ENCODE data around the gene FBLN5.

The FBLN5 gene

GRCh38 chr14:91945751-91946621, 1.5 kb downstream of the FBLN5 start:
- DNase-seq (ENCODE audit: low read depth in 3 of 3), result no peak

DNA sequence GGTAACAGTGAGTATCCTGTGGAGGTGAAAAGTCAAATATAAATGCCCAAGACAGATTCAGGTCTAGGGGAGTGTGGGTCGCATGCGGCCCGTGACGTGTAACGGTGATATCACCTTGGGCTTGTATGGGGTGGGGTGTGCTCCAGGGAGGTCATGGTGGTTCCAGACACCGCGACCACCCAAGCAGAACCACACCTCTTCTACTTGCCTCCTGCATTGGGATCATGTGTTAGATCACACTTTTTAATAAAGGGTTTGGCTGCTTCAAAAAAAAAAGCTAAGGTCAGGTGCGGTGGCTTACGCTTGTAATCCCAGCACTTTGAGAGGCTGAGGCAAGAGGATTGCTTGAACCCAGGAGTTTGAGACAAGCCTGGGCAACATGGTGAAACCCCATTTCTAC, 4.5 kb downstream of the FBLN5 start:
- DNase-seq (ENCODE audit: low read depth in 3 of 3), result no peak

DNA sequence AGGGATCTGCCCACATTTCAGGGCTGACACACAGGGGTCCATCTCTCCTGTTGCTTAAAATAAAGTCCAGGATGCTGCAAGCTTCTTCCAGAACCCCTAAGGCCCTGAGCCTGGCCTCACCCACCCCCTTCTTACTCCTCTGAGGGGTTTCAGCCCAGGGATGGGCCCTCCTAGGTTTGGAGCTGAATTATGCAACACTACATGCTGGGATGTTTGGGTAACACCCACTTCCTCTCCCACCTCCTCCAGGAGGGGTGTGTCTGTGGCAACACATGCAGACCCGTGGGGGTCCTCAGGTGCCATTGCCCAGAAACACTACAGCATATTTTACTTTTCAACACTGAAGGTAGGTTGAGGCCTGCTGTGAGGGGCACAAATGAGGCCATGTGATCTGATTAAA, 5.4 kb downstream of the FBLN5 start:
- DNase-seq (ENCODE audit: low read depth in 3 of 3), result no peak

DNA sequence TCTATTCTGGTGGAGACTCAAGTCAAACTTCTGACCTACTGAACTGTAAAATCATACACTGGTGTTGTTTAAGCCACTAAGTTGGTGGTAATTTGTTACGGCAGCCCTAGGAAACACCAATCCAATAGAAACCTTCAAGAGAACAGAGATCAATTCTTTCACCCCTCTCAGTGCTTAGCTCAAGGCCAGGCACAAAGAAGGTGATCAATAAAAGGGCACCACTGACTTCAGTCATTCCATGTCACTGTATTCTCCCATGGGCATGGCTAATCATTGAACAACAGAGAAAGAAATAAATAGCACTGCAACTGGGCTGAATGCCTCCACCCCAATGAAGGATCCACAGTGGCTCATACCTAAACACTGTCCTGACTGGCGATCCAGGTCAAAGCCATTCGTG, 7.3 kb downstream of the FBLN5 start:
- DNase-seq (ENCODE audit: low read depth in 3 of 3), result no peak

GRCh38 chr14:91935586-91935985, 11.9 kb downstream of the FBLN5 start:
- DNase-seq (ENCODE audit: low read depth in 3 of 3), result no peak

GRCh38 chr14:91934554-91935285, 12.8 kb downstream of the FBLN5 start:
- DNase-seq (ENCODE audit: low read depth in 3 of 3), result no peak

- no peak for DNase-seq (ENCODE audit: low read depth in 3 of 3)
Measured at GRCh38 chr14:91931478-91932088, 15.9 kb downstream of the FBLN5 start.

DNA sequence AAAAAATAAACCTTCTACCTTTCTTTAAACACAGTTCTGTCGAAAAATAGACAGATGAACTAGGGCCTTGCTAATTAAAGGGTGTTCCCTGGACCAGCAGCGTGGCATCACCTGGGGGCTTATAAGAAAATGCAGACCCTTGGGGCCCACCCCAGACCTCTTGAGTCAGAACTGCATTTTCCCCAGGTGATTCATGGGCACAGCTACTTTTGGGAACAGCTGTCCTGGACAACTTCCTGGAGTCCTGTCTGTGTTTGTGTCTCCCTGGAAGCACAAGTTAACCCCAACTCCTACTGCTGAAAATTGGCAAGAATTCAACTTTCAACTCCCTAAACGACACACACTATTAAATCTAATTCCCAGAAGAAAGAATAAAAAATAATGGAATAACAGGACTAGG, 17.8 kb downstream of the FBLN5 start:
- DNase-seq (ENCODE audit: low read depth in 3 of 3), result no peak

DNA sequence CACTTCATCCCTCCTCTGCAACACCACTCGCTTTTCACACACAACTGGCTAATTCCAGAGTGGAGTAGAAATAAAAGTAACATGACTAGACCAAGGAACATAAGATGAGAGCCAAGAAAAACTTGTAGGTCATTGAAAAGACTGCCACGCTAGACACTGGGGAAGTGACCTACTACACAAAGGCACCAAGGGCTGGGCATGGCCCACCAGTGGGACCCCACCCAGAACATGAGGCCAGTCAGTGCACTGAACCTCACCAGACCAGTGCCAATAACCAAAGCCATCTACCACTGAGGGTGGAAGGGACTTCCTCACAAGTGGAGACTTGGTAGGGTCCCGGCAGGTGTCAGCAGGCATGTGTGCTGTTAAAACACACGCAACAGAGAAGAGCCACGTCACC, 19.7 kb downstream of the FBLN5 start:
- DNase-seq (ENCODE audit: low read depth in 3 of 3), result no peak

- no peak for DNase-seq (ENCODE audit: low read depth in 3 of 3)
Measured at GRCh38 chr14:91927191-91927590, 20.3 kb downstream of the FBLN5 start.

GRCh38 chr14:91926131-91926890, 21.2 kb downstream of the FBLN5 start:
- no peak for DNase-seq (ENCODE audit: low read depth in 3 of 3)

DNA sequence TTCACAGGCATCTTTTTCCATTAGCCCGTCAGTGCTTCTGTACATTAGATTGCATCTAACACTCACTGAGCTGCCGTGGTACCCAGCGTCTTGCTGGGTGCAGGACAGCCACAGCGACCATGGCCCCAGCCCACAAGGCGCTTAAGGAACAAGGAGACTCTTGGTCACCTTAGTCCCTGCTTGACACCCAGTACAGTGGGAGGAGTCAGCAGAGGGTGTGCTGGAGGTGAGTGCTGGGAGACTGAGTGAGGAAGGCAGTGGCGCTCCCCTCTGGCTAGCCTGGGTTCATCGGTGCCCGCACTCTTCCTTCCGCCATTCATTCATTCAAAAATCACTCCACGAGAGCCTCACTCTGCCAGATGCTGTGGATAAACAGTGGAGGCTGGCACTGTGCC, 21.8 kb downstream of the FBLN5 start:
- no peak for DNase-seq (ENCODE audit: low read depth in 3 of 3)

- no peak for DNase-seq (ENCODE audit: low read depth in 3 of 3)
Measured at GRCh38 chr14:91925001-91925726, 22.3 kb downstream of the FBLN5 start.

DNA sequence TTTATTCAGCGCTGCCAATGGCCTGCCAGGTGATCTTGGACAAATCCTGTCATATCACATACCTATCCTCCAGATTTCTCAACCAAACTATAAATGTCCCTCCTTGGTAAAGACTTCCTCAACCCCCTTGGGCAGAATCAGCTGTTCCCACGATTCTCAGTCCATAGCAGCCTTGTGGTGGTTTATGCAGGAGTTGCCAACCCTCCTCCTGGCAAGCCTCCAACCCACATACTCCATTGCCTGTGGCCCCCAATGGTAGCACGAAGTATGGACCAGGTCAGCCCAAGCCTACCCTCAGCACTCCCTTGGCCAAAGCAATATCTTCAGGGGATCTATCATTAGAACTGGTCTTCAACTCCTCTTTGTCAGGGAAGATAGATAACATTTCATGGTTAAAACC, 27.0 kb downstream of the FBLN5 start:
- DNase-seq (ENCODE audit: low read depth in 3 of 3), result no peak

GRCh38 chr14:91919814-91920213, 27.7 kb downstream of the FBLN5 start:
- no peak for DNase-seq (ENCODE audit: low read depth in 3 of 3)

DNA sequence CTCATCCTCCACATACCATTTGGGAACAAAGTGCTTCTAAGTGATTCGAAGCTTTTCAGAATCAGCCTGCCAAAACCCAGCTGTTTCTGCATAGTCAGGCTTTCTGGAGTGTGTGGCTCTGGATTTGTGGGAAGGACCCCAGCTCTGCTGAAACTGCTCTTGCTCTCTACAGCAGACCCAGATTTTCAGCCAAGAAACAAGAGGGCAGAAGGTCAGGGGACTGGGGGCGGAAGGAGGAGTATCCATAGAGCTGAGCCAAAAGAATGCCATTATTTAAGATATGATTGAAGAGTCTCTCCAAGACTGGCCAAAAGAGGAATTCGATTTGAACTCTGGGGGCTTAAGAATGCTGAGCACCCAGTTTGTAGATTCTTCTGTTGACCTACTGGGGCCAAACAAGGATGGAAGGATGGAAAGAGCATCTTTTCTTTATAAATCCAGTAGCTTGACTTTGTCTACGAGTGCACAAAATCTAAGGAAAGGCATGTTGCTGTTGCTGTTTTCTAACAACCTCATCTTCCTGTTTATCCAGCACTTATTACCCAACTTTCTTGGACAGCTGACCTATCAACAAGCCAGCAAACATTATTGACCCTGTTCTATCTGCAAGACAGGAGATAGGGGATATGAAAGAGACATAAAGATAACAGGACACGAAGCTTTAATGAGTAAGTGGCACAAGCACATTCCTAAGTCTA, 29.2 kb downstream of the FBLN5 start:
- no peak for DNase-seq (ENCODE audit: low read depth in 3 of 3)

- no peak for DNase-seq (ENCODE audit: low read depth in 3 of 3)
Measured at GRCh38 chr14:91912035-91912434, 35.5 kb downstream of the FBLN5 start.

- peak in 1 of 3 experiments; percentile 22 for DNase-seq (ENCODE audit: low read depth in 3 of 3)
Measured at GRCh38 chr14:91911474-91912032, 35.9 kb downstream of the FBLN5 start.

- DNase-seq (ENCODE audit: low read depth in 3 of 3), result no peak
Measured at GRCh38 chr14:91910196-91910595, 37.3 kb downstream of the FBLN5 start.

DNA sequence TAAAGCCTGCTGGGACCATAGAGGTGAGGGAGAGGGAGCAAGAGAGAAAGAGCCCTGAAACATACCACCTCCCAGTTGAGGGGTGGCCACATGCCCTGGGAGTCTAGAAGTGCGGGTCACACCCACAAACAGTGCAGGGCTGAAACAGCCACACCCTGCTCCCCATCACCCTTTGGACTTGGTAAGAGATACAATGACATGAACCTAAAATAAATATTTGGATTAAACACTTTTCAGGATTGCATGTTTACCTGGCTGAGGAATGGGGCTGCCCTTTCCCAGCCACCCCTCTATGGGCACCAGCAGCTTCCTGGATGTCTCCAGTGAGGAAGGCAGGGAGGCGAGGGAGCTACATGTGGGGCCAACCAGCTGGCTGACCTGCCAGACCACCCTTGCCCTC, 41.1 kb downstream of the FBLN5 start:
- no peak for DNase-seq (ENCODE audit: low read depth in 3 of 3)

Measured in stimulated activated CD4-positive, alpha-beta T cell treated with anti-CD3 and anti-CD28 coated beads, TNF-alpha, amount 100 ng/mL, for 4 hours (primary cell).